Mesendoderm (in vitro differentiated cells): ENCODE data around the gene NHP2.
"Not testable (repeated sequence)": the region's sequence is repeated elsewhere in the genome, so short reads cannot be mapped to it uniquely, and the experiment has no call there.

Experiments
- DNase-seq: peaks from one replicate; pipeline ENCODE4 v3.0.0; 2013
- H2AK5ac ChIP-seq: 2 replicates; pipeline ENCODE4 v1.6.1; 2013; ENCODE audit warnings: low read length, inconsistent platforms
- H2BK120ac ChIP-seq: 2 replicates; pipeline ENCODE4 v1.6.1; 2013; ENCODE audit warnings: low read depth, mild to moderate bottlenecking, low read length, moderate library complexity, mixed read lengths
- H2BK15ac ChIP-seq: replicated peaks from 2 replicates; pipeline ENCODE4 v1.6.1; 2013; ENCODE audit warnings: low read depth, mild to moderate bottlenecking, moderate library complexity
- H2BK5ac ChIP-seq: 2 replicates; pipeline ENCODE4 v1.6.1; 2013; ENCODE audit warnings: low read length, inconsistent platforms
- H3K18ac ChIP-seq: 2 replicates; pipeline ENCODE4 v1.6.1; 2013; ENCODE audit warnings: mild to moderate bottlenecking, low read length, mixed read lengths
- H3K23ac ChIP-seq: one replicate; pipeline ENCODE4 v1.6.1; 2013; ENCODE audit warnings: low read length
- H3K27ac ChIP-seq: 2 replicates; pipeline ENCODE4 v1.5.1; 2013; ENCODE audit warnings: low read depth, mild to moderate bottlenecking, inconsistent platforms, low read length, moderate library complexity
- H3K27me3 ChIP-seq: 2 replicates; pipeline ENCODE4 v1.6.1; 2013; ENCODE audit warnings: low read length, control low read depth, mild to moderate bottlenecking, inconsistent platforms; ENCODE audit not compliant: insufficient read depth, poor library complexity
- H3K36me3 ChIP-seq: 2 replicates; pipeline ENCODE4 v1.6.1; 2013; ENCODE audit warnings: low read length, inconsistent platforms; ENCODE audit not compliant: control insufficient read depth, insufficient read depth
- H3K4ac ChIP-seq: one replicate; pipeline ENCODE4 v1.6.1; 2013; ENCODE audit warnings: low read depth, mild to moderate bottlenecking, low read length, moderate library complexity
- H3K4me1 ChIP-seq: 2 replicates; pipeline ENCODE4 v1.6.1; 2013; ENCODE audit warnings: low read depth, low read length, inconsistent platforms; ENCODE audit not compliant: control insufficient read depth
- H3K4me2 ChIP-seq: 2 replicates; pipeline ENCODE4 v1.6.1; 2013; ENCODE audit warnings: low read length
- H3K4me3 ChIP-seq: 2 replicates; pipeline ENCODE4 v1.5.1; 2013; ENCODE audit warnings: mild to moderate bottlenecking, low read length
- H3K56ac ChIP-seq: one replicate; pipeline ENCODE4 v1.6.1; 2013; ENCODE audit warnings: low read length
- H3K79me1 ChIP-seq: 2 replicates; pipeline ENCODE4 v1.6.1; 2013; ENCODE audit warnings: low read length, inconsistent platforms
- H3K79me2 ChIP-seq: 2 replicates; pipeline ENCODE4 v1.6.1; 2013; ENCODE audit warnings: mild to moderate bottlenecking, low read length; ENCODE audit not compliant: control insufficient read depth, insufficient read depth
- H3K9ac ChIP-seq: 2 replicates; pipeline ENCODE4 v1.6.1; 2013; ENCODE audit warnings: low read length, inconsistent platforms
- H4K5ac ChIP-seq: one replicate; pipeline ENCODE4 v1.6.1; 2013; ENCODE audit warnings: low read length
- H4K8ac ChIP-seq: one replicate; pipeline ENCODE4 v1.6.1; 2013; ENCODE audit warnings: low read depth, mild to moderate bottlenecking, control low read depth, low read length, moderate library complexity
- WGBS: extraction: QIAGEN DNeasy Blood & Tissue Kit; methylation state at CpG from one replicate; pipeline ENCODE4 v1.1.7; 2013; ENCODE audit warnings: low lambda C conversion rate, missing lambda C conversion rate; ENCODE audit not compliant: insufficient coverage; ENCODE audit errors: extremely low coverage; 5-methylcytosine and 5-hydroxymethylcytosine counted together

Gene NHP2

DNA sequence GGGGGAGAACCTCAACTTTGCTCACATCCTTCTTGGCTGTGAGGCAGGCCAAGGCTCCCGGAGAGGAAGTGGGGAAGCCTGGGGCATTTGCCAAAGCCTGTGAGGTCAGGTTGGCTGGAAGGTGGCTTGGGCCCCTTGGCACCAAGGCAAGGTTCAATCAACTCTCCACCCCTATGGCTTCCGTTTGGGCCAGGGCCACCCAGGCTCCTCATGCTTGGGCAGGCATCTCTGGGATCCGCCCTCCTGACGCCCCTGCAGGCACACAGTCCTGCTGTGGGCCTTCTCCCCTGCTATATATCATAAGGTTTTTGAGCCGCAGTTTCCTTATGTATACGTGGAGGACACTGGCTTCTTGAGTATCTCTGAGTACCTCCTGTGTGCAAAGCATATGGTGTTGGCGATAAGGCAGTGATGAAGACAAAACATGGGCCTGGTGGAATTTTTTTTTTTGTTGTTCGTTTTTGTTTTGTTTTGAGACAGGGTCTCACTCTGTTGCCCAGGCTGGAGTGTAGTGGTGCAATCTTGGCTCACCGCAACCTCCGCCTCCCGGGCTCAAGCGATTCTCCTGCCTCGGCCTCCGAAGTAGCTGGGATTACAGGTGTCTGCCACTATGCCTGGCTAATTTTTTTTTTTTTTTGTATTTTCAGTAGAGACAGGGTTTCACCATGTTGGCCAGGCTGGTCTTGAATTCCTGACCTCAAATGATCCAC, 26.2 kb downstream of the NHP2 start:
- H3K4me2 ChIP-seq, H3K4me1 ChIP-seq, H3K23ac ChIP-seq, DNase-seq, H2BK120ac ChIP-seq, H3K4me3 ChIP-seq, H4K8ac ChIP-seq, H3K36me3 ChIP-seq, H3K79me2 ChIP-seq, H3K79me1 ChIP-seq, H3K4ac ChIP-seq, H3K9ac ChIP-seq, H4K5ac ChIP-seq, H2BK15ac ChIP-seq, H3K27me3 ChIP-seq: not testable (repeated sequence)
- Histone ChIP-seq H3K27ac (peak overlapping the region; percentile 68), H2BK5ac (peak overlapping the region; percentile 87), H3K56ac (peak overlapping the region; percentile 74), H3K18ac (peak overlapping the region; percentile 25), H2AK5ac (peak overlapping the region; percentile 92)
- no CpG with 5 or more reads among the region's 14 CpGs for WGBS

DNA sequence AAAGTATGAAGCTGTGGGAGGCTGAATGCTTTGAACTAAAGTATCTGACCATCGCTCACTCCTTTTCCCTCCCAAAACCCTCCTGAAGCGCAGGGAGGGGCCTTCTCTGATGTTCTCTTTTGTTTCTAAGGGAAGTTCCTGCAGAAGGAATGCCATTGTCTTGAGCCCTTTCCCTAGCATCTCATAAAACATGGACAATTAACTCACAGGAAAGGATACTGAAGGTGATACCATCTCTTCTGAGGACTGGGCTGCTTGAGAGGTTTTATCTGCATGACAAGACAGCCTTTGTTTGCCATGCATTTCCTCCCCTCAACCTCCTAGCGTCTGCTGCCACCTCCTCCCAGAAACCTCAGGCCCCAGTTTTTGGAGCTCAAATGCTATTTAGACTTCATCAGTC, 27.1 kb downstream of the NHP2 start:
- Histone ChIP-seq H3K4me2 (no peak overlapping the region), H3K56ac (peak overlapping the region; percentile 44), H3K27me3 (no peaks in the 10 kb centered on the region), H3K4me1 (peaks cover 3% of the 10 kb centered on the region), H3K36me3 (no peaks in the 10 kb centered on the region), H4K5ac (no peak overlapping the region), H3K9ac (no peak overlapping the region), H3K27ac (peak overlapping the region; percentile 66), H4K8ac (no peak overlapping the region), H2BK15ac (no peak overlapping the region), H2AK5ac (no peak overlapping the region), H3K18ac (no peak overlapping the region), H3K79me1 (peaks cover under 1% of the 10 kb centered on the region), H3K4ac (no peak overlapping the region), H3K79me2 (peaks cover 1% of the 10 kb centered on the region), H3K23ac (no peak overlapping the region), H2BK5ac (no peak overlapping the region), H2BK120ac (no peak overlapping the region), H3K4me3 (no peak overlapping the region)
- DNase-seq: peak; percentile 98
- WGBS: no CpG with 5 or more reads among the region's 3 CpGs

DNA sequence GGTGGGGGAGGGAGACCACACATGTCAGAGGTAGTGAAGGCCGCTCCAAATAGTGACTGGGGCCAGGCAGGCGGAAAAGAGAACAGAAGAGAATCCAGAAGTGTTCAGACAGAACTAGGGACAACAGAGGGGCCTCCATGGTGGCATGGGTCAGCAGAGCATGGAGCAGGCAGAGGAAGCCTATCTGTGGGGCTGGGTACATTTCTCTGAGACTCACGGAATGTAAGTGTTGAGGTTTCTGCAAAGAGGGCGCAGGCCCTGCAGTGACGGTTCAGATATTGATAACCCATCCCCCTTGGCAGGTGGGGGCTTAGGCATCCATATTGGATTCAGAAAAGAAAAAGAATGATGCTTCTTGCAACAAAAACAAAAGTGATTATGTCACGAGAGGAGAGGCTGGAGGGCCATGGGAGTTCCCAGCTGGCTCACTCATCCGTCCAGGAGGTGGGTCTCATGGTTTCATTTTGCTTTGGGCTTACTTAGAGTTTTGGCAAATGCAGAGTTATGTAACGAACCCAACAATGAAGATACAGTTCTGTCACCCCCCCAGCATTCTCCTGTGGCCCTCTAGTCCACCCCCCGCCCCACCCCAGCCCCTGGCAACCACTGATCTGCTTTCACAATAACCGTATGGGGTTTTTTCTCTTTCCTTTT, 28.3 kb downstream of the NHP2 start:
- Histone ChIP-seq H3K36me3 (peaks cover 2% of the 10 kb centered on the region), H2AK5ac (no peak overlapping the region), H3K27me3 (no peaks in the 10 kb centered on the region), H3K4me2 (no peak overlapping the region), H4K8ac (no peak overlapping the region), H3K9ac (no peak overlapping the region), H3K23ac (no peak overlapping the region), H3K79me1 (peaks cover 3% of the 10 kb centered on the region), H2BK120ac (no peak overlapping the region), H3K27ac (no peak overlapping the region), H3K56ac (no peak overlapping the region), H3K18ac (no peak overlapping the region), H2BK5ac (no peak overlapping the region), H2BK15ac (no peak overlapping the region), H4K5ac (no peak overlapping the region), H3K4ac (no peak overlapping the region), H3K4me3 (no peak overlapping the region), H3K4me1 (peaks cover 3% of the 10 kb centered on the region), H3K79me2 (no peaks in the 10 kb centered on the region)
- no CpG with 5 or more reads among the region's 10 CpGs for WGBS
- DNase-seq: no peak

DNA sequence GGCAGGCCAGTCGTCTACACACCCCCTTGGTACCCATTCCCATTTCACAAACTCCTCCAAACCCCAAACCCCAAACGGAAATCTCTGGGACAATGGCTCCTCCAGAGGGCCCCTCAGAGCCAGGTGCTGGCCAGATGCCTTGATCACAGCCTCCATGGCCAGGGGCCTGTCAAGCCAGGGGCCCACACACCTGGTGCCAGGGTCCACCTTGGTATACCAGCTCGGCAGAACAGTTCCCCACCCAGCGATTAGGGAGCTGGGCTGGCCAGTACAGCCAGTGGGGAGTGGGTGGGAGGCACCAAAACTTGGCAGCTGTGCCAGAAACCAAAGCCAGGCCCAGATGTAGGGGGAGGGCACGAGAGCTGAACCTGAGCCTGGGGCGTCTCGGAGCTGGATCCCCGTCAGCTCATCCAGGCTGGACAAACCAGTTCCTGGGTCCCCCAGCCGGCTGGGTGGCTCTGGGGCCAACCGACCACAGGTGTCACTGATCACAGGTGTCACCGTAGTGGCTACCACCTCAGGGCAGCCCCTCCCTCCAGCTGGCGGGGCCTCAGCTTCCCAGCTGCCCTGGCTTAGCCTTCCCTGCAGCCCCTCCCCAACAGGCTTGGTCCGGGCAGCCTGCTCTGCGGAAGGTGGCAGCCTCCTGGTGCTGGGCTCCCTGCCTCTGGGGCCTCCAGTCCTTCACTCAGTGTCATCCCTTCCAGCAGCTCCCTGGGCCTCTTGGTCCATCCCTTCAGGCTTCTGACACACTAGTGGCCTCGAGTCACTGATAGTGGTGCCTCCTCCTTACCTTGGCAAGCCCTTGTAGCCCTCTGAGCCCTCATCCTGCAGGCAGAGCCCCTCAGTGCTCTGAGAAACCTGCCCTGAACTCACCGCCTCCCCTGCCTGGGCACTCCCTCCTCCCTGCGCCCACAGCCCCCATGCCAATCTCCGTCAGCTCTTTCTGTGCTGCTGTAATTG, 29.4 kb downstream of the NHP2 start:
- Histone ChIP-seq H2BK120ac (no peak overlapping the region), H4K5ac (no peak overlapping the region), H2BK15ac (no peak overlapping the region), H3K56ac (peak overlapping the region; percentile 25), H3K27me3 (no peaks in the 10 kb centered on the region), H3K4me3 (no peak overlapping the region), H3K18ac (no peak overlapping the region), H2AK5ac (no peak overlapping the region), H3K23ac (no peak overlapping the region), H3K36me3 (peaks cover 2% of the 10 kb centered on the region), H3K9ac (no peak overlapping the region), H2BK5ac (no peak overlapping the region), H3K27ac (no peak overlapping the region), H3K4me2 (no peak overlapping the region), H3K79me2 (peaks cover 2% of the 10 kb centered on the region), H4K8ac (no peak overlapping the region), H3K4me1 (peaks cover 3% of the 10 kb centered on the region), H3K79me1 (peaks cover 3% of the 10 kb centered on the region), H3K4ac (no peak overlapping the region)
- DNase-seq: no peak
- WGBS: no CpG with 5 or more reads among the region's 18 CpGs

DNA sequence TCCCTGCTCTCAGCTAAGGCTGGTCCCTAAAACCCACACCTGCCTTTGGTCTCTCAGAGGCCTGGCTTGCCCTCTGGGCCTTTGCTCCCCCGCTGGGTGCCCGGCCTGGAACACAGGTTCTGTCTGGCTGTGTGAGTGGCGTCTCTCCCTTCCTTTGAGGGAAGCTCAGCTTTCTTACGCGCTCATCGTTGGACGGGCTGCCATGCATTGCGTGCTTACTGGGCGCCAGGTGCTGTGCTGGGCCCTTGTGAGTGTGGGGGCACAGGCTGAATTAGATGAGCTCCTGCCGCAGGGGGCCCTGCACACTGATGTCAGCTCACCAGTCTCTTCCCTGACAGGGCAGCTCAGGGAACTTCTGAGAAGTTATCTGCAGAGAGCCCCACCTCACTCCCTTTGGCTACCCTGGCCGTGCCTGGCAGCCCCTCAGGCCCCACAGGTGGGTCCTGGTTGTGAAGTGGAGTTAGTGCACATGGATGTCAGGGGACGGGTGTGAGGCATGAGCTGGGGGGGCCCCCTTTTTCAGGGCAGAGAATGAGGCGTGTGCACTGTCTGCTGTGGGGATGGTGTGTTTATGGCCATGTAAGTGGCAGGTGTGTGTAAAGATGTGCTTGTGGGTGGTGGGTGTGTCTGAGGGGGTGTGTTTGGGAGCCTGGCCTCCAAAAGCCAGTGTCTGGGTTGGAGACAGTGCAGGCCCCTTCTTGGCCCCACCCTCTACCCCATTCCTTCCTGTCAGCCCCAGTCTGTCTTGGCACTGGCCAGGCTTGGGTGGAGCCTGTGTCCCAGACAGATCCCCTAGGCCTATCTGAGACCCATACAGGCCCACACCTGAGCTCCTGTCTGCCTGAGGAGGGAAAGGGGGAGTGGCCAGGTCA, 30.4 kb downstream of the NHP2 start:
- Histone ChIP-seq H2BK120ac (no peak overlapping the region), H2BK5ac (no peak overlapping the region), H4K5ac (no peak overlapping the region), H3K4me3 (no peak overlapping the region), H3K56ac (no peak overlapping the region), H3K23ac (no peak overlapping the region), H2BK15ac (no peak overlapping the region), H3K79me2 (peaks cover 5% of the 10 kb centered on the region), H3K4me2 (no peak overlapping the region), H3K27ac (no peak overlapping the region), H3K4ac (no peak overlapping the region), H4K8ac (no peak overlapping the region), H2AK5ac (no peak overlapping the region), H3K36me3 (peaks cover 2% of the 10 kb centered on the region), H3K79me1 (peaks cover 3% of the 10 kb centered on the region), H3K4me1 (peaks cover 3% of the 10 kb centered on the region), H3K18ac (no peak overlapping the region), H3K9ac (no peak overlapping the region), H3K27me3 (no peaks in the 10 kb centered on the region)
- no CpG with 5 or more reads among the region's 13 CpGs for WGBS
- DNase-seq: no peak
